Measurements from ENCODE around the gene BRIP1.

Gene BRIP1

DNA sequence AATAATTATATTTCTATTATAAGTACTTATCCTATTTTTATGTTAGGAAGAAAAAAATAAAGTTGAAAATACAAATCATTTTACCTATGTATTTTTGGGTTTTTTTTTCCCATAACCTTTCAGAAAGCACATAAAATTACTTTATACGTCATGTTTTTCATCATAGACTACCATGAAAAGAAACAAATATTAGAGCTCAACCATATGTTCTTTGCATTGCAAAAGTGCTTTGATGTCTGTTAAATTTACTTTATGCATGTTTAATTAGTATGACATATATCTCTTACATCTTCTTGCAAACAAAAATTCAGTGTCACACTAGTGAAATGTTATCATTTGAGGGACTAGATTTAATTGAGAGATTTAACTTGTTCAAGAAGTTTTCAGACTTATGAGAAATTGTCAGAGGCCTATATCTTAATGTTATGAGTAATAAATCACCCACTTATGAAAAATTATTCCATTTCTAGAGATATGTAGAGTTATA lies 24.0 kb downstream of the BRIP1 start:
- TF ChIP-seq, protein P1, sequence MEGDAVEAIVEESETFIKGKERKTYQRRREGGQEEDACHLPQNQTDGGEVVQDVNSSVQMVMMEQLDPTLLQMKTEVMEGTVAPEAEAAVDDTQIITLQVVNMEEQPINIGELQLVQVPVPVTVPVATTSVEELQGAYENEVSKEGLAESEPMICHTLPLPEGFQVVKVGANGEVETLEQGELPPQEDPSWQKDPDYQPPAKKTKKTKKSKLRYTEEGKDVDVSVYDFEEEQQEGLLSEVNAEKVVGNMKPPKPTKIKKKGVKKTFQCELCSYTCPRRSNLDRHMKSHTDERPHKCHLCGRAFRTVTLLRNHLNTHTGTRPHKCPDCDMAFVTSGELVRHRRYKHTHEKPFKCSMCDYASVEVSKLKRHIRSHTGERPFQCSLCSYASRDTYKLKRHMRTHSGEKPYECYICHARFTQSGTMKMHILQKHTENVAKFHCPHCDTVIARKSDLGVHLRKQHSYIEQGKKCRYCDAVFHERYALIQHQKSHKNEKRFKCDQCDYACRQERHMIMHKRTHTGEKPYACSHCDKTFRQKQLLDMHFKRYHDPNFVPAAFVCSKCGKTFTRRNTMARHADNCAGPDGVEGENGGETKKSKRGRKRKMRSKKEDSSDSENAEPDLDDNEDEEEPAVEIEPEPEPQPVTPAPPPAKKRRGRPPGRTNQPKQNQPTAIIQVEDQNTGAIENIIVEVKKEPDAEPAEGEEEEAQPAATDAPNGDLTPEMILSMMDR (IDR thresholded peaks at IDR 0.05): no peak
- no peaks in the 10 kb centered on the region for H3K27me3 ChIP-seq (ENCODE audit: control insufficient read depth, insufficient read depth, low read length)
- H3K4me1 ChIP-seq: no peaks in the 10 kb centered on the region
- H3K9me3 ChIP-seq (ENCODE audit: control insufficient read depth, low read length): no peaks in the 10 kb centered on the region
- H3K4me3 ChIP-seq (ENCODE audit: low read depth, low read length): no peak overlapping the region
- no peak overlapping the region for H3K9ac ChIP-seq
- no peak overlapping the region for H2AFZ ChIP-seq
- no peaks in the 10 kb centered on the region for H3K79me2 ChIP-seq
- H3K4me2 ChIP-seq (ENCODE audit: low read length): no peak overlapping the region
- H3K36me3 ChIP-seq (ENCODE audit: control insufficient read depth, insufficient read depth, low read length): no peaks in the 10 kb centered on the region
- no peak overlapping the region for H3K27ac ChIP-seq

DNA sequence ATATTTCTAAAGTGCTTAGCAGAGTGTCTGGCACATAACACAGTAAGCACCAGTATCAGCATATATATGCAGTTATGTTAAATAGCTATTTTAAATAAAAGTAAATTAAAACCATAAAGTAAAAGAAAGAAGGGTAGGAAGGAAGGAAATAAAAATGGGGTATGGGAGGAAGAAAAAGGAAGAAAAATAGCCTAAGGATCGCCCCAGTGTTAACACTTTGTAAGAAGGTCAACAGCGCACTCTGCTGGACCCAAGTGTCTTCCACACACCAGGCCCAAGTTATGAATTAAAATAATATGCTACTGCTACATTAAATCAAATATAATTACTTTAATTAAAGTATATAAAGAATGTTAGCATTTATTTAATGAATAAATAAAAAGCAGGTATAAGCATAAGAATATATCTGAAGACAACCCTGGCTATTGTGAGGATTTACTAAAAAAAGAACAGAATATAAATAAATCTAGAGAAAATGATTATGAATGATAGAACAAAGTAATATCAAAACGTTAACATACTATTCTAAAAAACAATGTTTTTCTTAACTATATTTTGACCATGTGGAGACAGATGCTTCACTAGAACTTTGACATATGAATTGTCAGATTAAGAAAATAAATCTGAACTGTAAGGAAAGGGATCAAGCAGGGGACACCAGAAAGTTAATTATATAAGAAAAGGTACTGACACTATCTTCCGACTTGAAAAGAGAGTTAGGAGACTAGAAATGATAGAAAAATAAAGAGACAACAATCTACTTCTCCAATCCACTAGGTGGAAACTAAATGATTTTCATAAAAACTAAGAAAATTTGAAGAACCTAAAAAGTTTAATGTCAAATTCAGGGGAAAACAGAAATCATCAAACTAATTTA lies 25.9 kb downstream of the BRIP1 start:
- H2AFZ ChIP-seq: no peak overlapping the region
- H3K9ac ChIP-seq: no peak overlapping the region
- H3K4me1 ChIP-seq: no peaks in the 10 kb centered on the region
- no peaks in the 10 kb centered on the region for H3K27me3 ChIP-seq (ENCODE audit: control insufficient read depth, insufficient read depth, low read length)
- TF ChIP-seq, protein P1 (IDR thresholded peaks at IDR 0.05): peak; percentile 53
- H3K27ac ChIP-seq: no peak overlapping the region
- H3K79me2 ChIP-seq: no peaks in the 10 kb centered on the region
- no peaks in the 10 kb centered on the region for H3K9me3 ChIP-seq (ENCODE audit: control insufficient read depth, low read length)
- no peak overlapping the region for H3K4me3 ChIP-seq (ENCODE audit: low read depth, low read length)
- no peaks in the 10 kb centered on the region for H3K36me3 ChIP-seq (ENCODE audit: control insufficient read depth, insufficient read depth, low read length)
- no peak overlapping the region for H3K4me2 ChIP-seq (ENCODE audit: low read length)

DNA sequence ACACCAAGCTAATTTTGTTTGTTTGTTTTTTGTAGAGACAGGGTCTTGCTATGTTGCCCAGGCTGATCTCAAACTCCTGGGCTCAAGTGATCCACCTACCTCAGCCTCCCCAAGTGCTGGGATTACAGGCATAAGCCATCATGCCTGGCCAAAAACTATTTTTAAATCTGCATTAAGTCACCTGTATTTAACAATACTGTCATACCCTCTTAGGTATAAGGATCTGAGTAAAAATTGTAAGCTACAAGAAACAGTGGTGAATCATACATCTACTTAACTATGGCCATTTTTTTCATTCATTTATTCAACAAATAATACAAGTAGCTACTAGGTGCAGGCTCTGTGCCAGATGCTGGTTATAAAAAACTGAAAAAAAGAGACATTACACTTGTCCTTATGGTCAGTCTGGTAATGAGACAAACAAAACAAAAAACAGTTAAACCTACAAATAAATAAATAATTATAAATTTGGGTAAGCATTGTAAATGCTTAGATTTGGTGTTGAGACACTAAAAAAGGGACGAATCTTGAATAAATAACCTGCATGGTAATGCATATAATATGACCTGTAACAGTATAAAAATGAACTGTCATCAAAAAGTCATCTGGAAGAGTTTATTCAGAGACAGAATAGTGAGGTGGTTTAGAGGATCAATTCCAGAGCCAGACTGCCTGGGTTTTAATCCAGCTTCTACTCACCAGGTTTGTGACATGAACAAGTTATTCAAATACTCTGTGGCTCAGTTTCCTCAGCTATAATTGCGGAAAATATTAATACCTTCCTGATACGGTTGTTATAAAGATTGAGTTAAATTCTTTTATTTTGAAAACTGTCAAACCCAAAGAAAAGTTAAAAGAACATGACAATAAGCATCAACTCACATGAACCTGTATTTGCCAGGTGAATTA lies 26.8 kb downstream of the BRIP1 start:
- no peaks in the 10 kb centered on the region for H3K4me1 ChIP-seq
- H3K4me2 ChIP-seq (ENCODE audit: low read length): no peak overlapping the region
- no peaks in the 10 kb centered on the region for H3K36me3 ChIP-seq (ENCODE audit: control insufficient read depth, insufficient read depth, low read length)
- TF ChIP-seq, protein P1 (IDR thresholded peaks at IDR 0.05): no peak
- H3K9ac ChIP-seq: no peak overlapping the region
- no peak overlapping the region for H2AFZ ChIP-seq
- no peaks in the 10 kb centered on the region for H3K9me3 ChIP-seq (ENCODE audit: control insufficient read depth, low read length)
- H3K79me2 ChIP-seq: no peaks in the 10 kb centered on the region
- H3K27ac ChIP-seq: no peak overlapping the region
- no peak overlapping the region for H3K4me3 ChIP-seq (ENCODE audit: low read depth, low read length)
- no peaks in the 10 kb centered on the region for H3K27me3 ChIP-seq (ENCODE audit: control insufficient read depth, insufficient read depth, low read length)

DNA sequence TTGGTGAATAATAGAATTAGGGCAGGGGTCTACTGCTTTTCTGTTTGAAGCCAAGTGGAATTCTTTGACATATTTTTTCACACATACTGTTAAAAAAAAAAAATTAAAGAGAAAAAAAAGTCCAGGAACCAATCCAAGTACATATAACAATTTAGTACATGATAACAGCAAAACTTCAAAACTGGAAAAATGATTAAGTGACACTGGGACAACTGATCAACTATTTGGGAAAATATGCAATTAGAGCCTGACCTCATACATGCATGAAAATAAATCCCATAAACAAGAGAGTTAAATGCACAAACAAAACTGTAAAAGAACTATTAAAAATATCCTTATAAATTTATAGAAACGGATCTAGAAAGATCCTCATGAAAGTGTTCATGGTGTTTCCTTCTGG lies 27.7 kb downstream of the BRIP1 start:
- Histone ChIP-seq H3K27ac (no peak overlapping the region), H3K4me3 (ENCODE audit: low read depth, low read length) (no peak overlapping the region), H3K4me1 (no peaks in the 10 kb centered on the region), H3K9me3 (ENCODE audit: control insufficient read depth, low read length) (no peaks in the 10 kb centered on the region), H3K4me2 (ENCODE audit: low read length) (no peak overlapping the region), H3K79me2 (no peaks in the 10 kb centered on the region), H3K36me3 (ENCODE audit: control insufficient read depth, insufficient read depth, low read length) (no peaks in the 10 kb centered on the region), H3K9ac (no peak overlapping the region), H3K27me3 (ENCODE audit: control insufficient read depth, insufficient read depth, low read length) (no peaks in the 10 kb centered on the region), H2AFZ (no peak overlapping the region)
- TF ChIP-seq, protein P1 (IDR thresholded peaks at IDR 0.05): no peak
